Urothelium cell line (cell line): ENCODE data around the gene C11orf87.

ENCODE experiments used
- DNase-seq: peaks from one replicate; pipeline ENCODE4 v3.0.0; 2011; ENCODE audit warnings: low spot score, mixed read lengths
- FAIRE-seq: peaks from 2 replicates; lab custom pipeline; 2011; peaks lifted over from hg19 to GRCh38; lab: Jason Lieb, UNC

The C11orf87 gene

GRCh38 chr11:109435121-109435742 lies 13.2 kb downstream of the C11orf87 start:
- FAIRE-seq (no peak), DNase-seq (no peak)

GRCh38 chr11:109439684-109440083 lies 17.7 kb downstream of the C11orf87 start:
- DNase-seq, result no peak
- no peak for FAIRE-seq

GRCh38 chr11:109443052-109443451 lies 21.1 kb downstream of the C11orf87 start:
- FAIRE-seq, result no peak
- no peak for DNase-seq

GRCh38 chr11:109454857-109455256 lies 32.9 kb downstream of the C11orf87 start:
- FAIRE-seq (no peak), DNase-seq (no peak)
